Keratinocyte (primary cell): ENCODE data around the gene ZNF830.

Experiments used
- CTCF ChIP-seq, 3 experiments: IDR thresholded peaks in 1 of 3; conservative IDR thresholded peaks in 1 of 3; optimal IDR thresholded peaks in 1 of 3; 2 replicates in 2 of 3; 3 replicates in 1 of 3; pipeline versions ENCODE3 to v1.5.1; 2011; ENCODE audit warnings: low read length in 3 of 3, mild to moderate bottlenecking in 3 of 3, moderate library complexity in 2 of 3, control low read depth in 1 of 3, inconsistent platforms in 1 of 3; ENCODE audit not compliant: insufficient read depth in 2 of 3; ENCODE audit errors: extremely low read depth in 1 of 3
- EZH2 ChIP-seq: IDR thresholded peaks from one replicate; pipeline ENCODE4 v1.6.1; 2012; ENCODE audit warnings: inconsistent platforms, mild to moderate bottlenecking, low read length, moderate library complexity

- TF ChIP-seq CTCF (optimal IDR thresholded peaks at IDR 0.05 in 1 of 3, IDR thresholded peaks at IDR 0.05 in 1 of 3, conservative IDR thresholded peaks at IDR 0.05 in 1 of 3; ENCODE audit: extremely low read depth in 1 of 3, insufficient read depth in 2 of 3, low read length in 3 of 3) (peak; percentile 41 to 61 (median 49)), EZH2 (no peak)
Measured at GRCh38 chr17:34980681-34981537, 19.6 kb downstream of the ZNF830 start.
